Neuronal stem cell (in vitro differentiated cells): ENCODE measurements around the gene TOM1.

Experiments used
- DNase-seq: peaks from one replicate; pipeline ENCODE4 v3.0.0-alpha.2; 2013; ENCODE audit warnings: low spot score
- H2AFZ ChIP-seq: one replicate; pipeline ENCODE4 v1.6.1; 2013; ENCODE audit warnings: mild to moderate bottlenecking, low read length, inconsistent platforms
- H2AK5ac ChIP-seq: 2 replicates; pipeline ENCODE4 v1.6.1; 2013; ENCODE audit warnings: low read depth, mild to moderate bottlenecking, inconsistent platforms, low read length, moderate library complexity, mixed read lengths
- H2BK120ac ChIP-seq: 2 replicates; pipeline ENCODE4 v1.6.1; 2013; ENCODE audit warnings: low read depth, mild to moderate bottlenecking, inconsistent platforms, low read length, moderate library complexity, mixed read lengths
- H2BK12ac ChIP-seq: one replicate; pipeline ENCODE4 v1.6.1; 2013; ENCODE audit warnings: low read length, inconsistent platforms
- H2BK15ac ChIP-seq: 2 replicates; pipeline ENCODE4 v1.6.1; 2013; ENCODE audit warnings: mild to moderate bottlenecking, low read length, inconsistent platforms, mixed read lengths
- H2BK5ac ChIP-seq: one replicate; pipeline ENCODE4 v1.6.1; 2013; ENCODE audit warnings: inconsistent platforms, mild to moderate bottlenecking, low read length, moderate library complexity
- H3K14ac ChIP-seq: one replicate; pipeline ENCODE4 v1.6.1; 2013; ENCODE audit warnings: low read length, inconsistent platforms
- H3K18ac ChIP-seq: 2 replicates; pipeline ENCODE4 v1.6.1; 2013; ENCODE audit warnings: low read length, inconsistent platforms
- H3K23ac ChIP-seq: 2 replicates; pipeline ENCODE4 v1.6.1; 2013; ENCODE audit warnings: low read depth, mild to moderate bottlenecking, mixed read lengths, low read length, inconsistent platforms; ENCODE audit not compliant: poor library complexity
- H3K27ac ChIP-seq: replicated peaks from 3 replicates; pipeline ENCODE4 v1.5.1; 2013; ENCODE audit warnings: low read length, inconsistent platforms
- H3K27me3 ChIP-seq, 3 experiments: 2 replicates each; pipeline ENCODE4 v1.6.1; 2013; ENCODE audit warnings: low read length in 3 of 3, mild to moderate bottlenecking in 2 of 3, inconsistent platforms in 1 of 3, low read depth in 1 of 3, mixed read lengths in 1 of 3, moderate library complexity in 1 of 3; ENCODE audit not compliant: control insufficient read depth in 3 of 3, insufficient read depth in 3 of 3
- H3K36me3 ChIP-seq, 2 donors: replicated peaks in 1 of 2; 2 replicates each; pipeline ENCODE4 v1.6.1; 2013; ENCODE audit warnings: low read length in 2 of 2; ENCODE audit not compliant: control insufficient read depth in 2 of 2, insufficient read depth in 2 of 2
- H3K4ac ChIP-seq: 2 replicates; pipeline ENCODE4 v1.6.1; 2013; ENCODE audit warnings: inconsistent platforms, mild to moderate bottlenecking, low read length, moderate library complexity
- H3K4me1 ChIP-seq, 2 donors: 1 replicate in 1 of 2; 2 replicates in 1 of 2; pipeline ENCODE4 v1.6.1; 2013; ENCODE audit warnings: low read length in 2 of 2, low read depth in 1 of 2; ENCODE audit not compliant: control insufficient read depth in 2 of 2, insufficient read depth in 1 of 2
- H3K4me2 ChIP-seq: one replicate; pipeline ENCODE4 v1.6.1; 2013; ENCODE audit warnings: mild to moderate bottlenecking, low read length, inconsistent platforms; ENCODE audit not compliant: insufficient read depth, poor library complexity, severe bottlenecking
- H3K4me3 ChIP-seq, 2 donors: 2 replicates each; pipeline ENCODE4 v1.5.1; 2013; ENCODE audit warnings: low read length in 2 of 2, mild to moderate bottlenecking in 2 of 2, inconsistent platforms in 1 of 2, moderate library complexity in 1 of 2
- H3K79me1 ChIP-seq: one replicate; pipeline ENCODE4 v1.6.1; 2013; ENCODE audit warnings: low read depth, mild to moderate bottlenecking, inconsistent platforms, low read length, moderate library complexity
- H3K9ac ChIP-seq: one replicate; pipeline ENCODE4 v1.6.1; 2013; ENCODE audit warnings: mild to moderate bottlenecking, low read depth, low read length, inconsistent platforms; ENCODE audit not compliant: poor library complexity
- H3K9me3 ChIP-seq, 2 donors: replicated peaks in 1 of 2; 2 replicates each; pipeline versions ENCODE3 to v1.6.1; 2013; ENCODE audit warnings: low read length in 2 of 2, mild to moderate bottlenecking in 2 of 2, inconsistent platforms in 1 of 2, low read depth in 1 of 2, mixed read lengths in 1 of 2, moderate library complexity in 1 of 2; ENCODE audit not compliant: control insufficient read depth in 2 of 2, insufficient read depth in 1 of 2
- H4K8ac ChIP-seq: one replicate; pipeline ENCODE4 v1.6.1; 2013; ENCODE audit warnings: low read depth, mild to moderate bottlenecking, inconsistent platforms, low read length, moderate library complexity
- H4K91ac ChIP-seq: one replicate; pipeline ENCODE4 v1.6.1; 2013; ENCODE audit warnings: low read length, low read depth, mild to moderate bottlenecking, inconsistent platforms; ENCODE audit not compliant: poor library complexity
- WGBS, 2 donors: extraction: QIAGEN DNeasy Blood & Tissue Kit; methylation state at CpG; one replicate each; pipeline ENCODE4 v1.1.7; 2013; ENCODE audit warnings: missing lambda C conversion rate in 2 of 2, mixed read lengths in 1 of 2; ENCODE audit not compliant: insufficient read length in 2 of 2, insufficient replicate concordance in 1 of 2; ENCODE audit errors: extremely low coverage in 2 of 2; 5-methylcytosine and 5-hydroxymethylcytosine counted together

TOM1 gene

DNA sequence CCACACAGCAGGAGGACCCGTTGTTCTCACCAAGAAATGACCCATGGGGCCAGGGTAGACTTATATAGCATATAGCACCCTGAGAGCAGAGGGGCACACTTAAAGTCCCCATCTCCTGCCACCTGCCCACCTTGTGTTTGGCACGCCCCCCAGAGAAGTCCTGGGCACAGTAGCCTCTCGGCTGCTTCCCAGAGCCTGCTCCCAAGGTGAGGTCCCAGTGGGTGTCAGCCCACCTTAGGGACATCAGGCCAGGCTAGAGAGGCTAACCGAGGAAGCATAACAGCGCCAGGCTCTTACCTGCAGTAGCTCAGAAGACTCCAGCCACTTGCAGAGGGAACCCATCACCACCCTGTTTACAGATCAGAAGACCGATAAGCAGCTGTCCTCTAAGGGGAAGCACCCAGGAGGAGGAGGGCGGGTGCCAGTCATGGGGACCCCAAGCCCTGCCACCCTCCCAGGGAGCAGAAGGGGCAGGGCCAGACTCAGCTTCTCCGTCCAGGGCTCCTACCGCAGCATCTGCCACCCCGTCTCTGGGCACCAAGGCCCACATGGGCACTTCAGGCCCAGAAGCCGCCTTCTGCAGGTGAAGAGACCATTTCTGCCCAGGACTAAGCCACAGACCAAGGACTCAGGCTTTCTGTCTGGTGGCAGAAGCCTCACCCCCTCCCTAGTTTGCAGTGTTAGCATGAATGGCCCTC, 46.3 kb downstream of the TOM1 start:
- no peak overlapping the region for H2AK5ac ChIP-seq
- peaks cover 0 to 2% (median 0%) of the 10 kb centered on the region in 3 experiments for H3K27me3 ChIP-seq
- H4K8ac ChIP-seq = no peak overlapping the region
- no peak overlapping the region for H3K14ac ChIP-seq
- DNase-seq = no peak
- H3K4me3 ChIP-seq = no peak overlapping the region
- peak overlapping the region; percentile 33 for H3K9ac ChIP-seq
- no peaks in the 10 kb centered on the region for H3K79me1 ChIP-seq
- no peak overlapping the region for H2BK5ac ChIP-seq
- H3K9me3 ChIP-seq = peaks cover 0 to 6% of the 10 kb centered on the region in 2 donors
- H2BK120ac ChIP-seq = no peak overlapping the region
- H3K4me2 ChIP-seq = no peak overlapping the region
- H2AFZ ChIP-seq = no peak overlapping the region
- peaks cover 7 to 15% of the 10 kb centered on the region in 2 donors for H3K36me3 ChIP-seq
- no CpG with 5 or more reads among the region's 11 CpGs for WGBS, 2 donors
- no peak overlapping the region for H2BK15ac ChIP-seq
- H3K4me1 ChIP-seq = peaks cover 3 to 8% of the 10 kb centered on the region in 2 donors
- H2BK12ac ChIP-seq = no peak overlapping the region
- H3K18ac ChIP-seq = no peak overlapping the region
- H3K23ac ChIP-seq = no peak overlapping the region
- H3K4ac ChIP-seq = no peak overlapping the region
- no peak overlapping the region for H4K91ac ChIP-seq
- H3K27ac ChIP-seq = no peak overlapping the region

DNA sequence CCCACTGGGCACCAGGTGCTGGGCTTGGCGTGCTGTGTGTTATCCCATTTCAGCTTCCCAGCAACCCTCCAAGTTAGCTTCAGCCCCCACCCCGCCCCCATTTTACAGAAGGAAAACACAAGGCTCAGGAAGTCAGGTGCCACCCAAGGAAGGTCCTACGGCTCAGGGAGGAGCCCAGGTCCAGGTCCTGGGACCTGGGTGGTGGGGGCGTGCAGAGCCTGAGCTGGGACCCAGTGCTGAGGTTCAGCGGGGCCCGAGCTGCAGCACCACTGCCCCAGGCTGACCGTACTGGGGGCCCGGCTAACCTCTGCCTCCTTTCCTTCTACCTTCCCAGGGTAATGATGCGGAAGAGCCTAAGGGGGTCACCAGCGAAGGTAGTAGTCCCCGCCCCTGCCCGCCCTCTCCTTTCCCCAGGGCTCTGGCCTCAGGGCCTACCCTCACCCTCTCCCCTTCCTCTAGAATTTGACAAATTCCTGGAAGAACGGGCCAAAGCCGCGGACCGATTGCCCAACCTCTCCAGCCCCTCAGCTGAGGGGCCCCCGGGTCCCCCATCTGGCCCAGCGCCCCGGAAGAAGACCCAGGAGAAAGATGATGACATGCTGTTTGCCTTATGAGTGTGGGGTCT, 47.0 kb downstream of the TOM1 start:
- peaks cover 0 to 6% of the 10 kb centered on the region in 2 donors for H3K9me3 ChIP-seq
- H2AFZ ChIP-seq = no peak overlapping the region
- H3K4me3 ChIP-seq = no peak overlapping the region
- no peak overlapping the region for H2BK5ac ChIP-seq
- no peak overlapping the region for H2AK5ac ChIP-seq
- no peak overlapping the region for H4K8ac ChIP-seq
- H3K14ac ChIP-seq = no peak overlapping the region
- no peak overlapping the region for H2BK12ac ChIP-seq
- H3K4ac ChIP-seq = no peak overlapping the region
- H3K79me1 ChIP-seq = no peaks in the 10 kb centered on the region
- no peak overlapping the region for H4K91ac ChIP-seq
- DNase-seq = no peak
- H3K23ac ChIP-seq = no peak overlapping the region
- H3K9ac ChIP-seq = peak overlapping the region; percentile 33
- H3K36me3 ChIP-seq = peaks cover 0 to 10% of the 10 kb centered on the region in 2 donors
- no CpG with 5 or more reads among the region's 19 CpGs for WGBS, 2 donors
- peaks cover 8 to 10% of the 10 kb centered on the region in 2 donors for H3K4me1 ChIP-seq
- H3K27ac ChIP-seq = no peak overlapping the region
- H3K18ac ChIP-seq = no peak overlapping the region
- no peak overlapping the region for H2BK15ac ChIP-seq
- peaks cover 0 to 8% (median 0%) of the 10 kb centered on the region in 3 experiments for H3K27me3 ChIP-seq
- no peak overlapping the region for H3K4me2 ChIP-seq
- no peak overlapping the region for H2BK120ac ChIP-seq

DNA sequence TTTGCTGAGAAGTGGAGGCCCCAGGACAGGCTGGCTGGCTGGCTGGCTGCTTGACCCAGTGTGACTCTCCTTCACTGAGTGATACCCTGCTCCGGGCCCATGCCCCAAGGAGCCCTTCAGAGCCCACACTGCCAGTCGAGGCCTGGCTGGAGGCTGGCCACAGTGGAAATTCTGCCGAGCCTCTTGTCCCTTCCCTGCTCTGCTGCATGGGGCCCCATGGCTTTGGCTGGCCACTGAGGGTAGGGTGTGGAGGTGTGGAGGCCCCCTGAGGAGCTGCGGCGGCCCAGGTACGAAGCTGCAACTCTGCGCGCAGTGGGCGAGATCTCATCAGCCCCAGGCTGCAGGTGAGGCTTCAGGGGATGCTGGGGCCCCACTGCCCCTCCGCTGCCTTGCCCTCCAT, 47.8 kb downstream of the TOM1 start:
- H3K14ac ChIP-seq = no peak overlapping the region
- no peak overlapping the region for H3K18ac ChIP-seq
- H3K79me1 ChIP-seq = no peaks in the 10 kb centered on the region
- peak overlapping the region; percentile 11 for H3K23ac ChIP-seq
- H2BK15ac ChIP-seq = peak overlapping the region; percentile 25
- H3K4me1 ChIP-seq = peaks cover 8 to 10% of the 10 kb centered on the region in 2 donors
- DNase-seq = no peak
- peaks cover 0 to 8% (median 0%) of the 10 kb centered on the region in 3 experiments for H3K27me3 ChIP-seq
- no peak overlapping the region for H2AFZ ChIP-seq
- H4K91ac ChIP-seq = no peak overlapping the region
- peaks cover 0 to 6% of the 10 kb centered on the region in 2 donors for H3K9me3 ChIP-seq
- peaks cover 0 to 10% of the 10 kb centered on the region in 2 donors for H3K36me3 ChIP-seq
- no peak overlapping the region for H3K4ac ChIP-seq
- H2BK12ac ChIP-seq = no peak overlapping the region
- H2BK5ac ChIP-seq = no peak overlapping the region
- WGBS, 2 donors = no CpG with 5 or more reads among the region's 10 CpGs
- H3K4me3 ChIP-seq = no peak overlapping the region
- no peak overlapping the region for H3K9ac ChIP-seq
- no peak overlapping the region for H3K4me2 ChIP-seq
- H2AK5ac ChIP-seq = no peak overlapping the region
- no peak overlapping the region for H3K27ac ChIP-seq
- no peak overlapping the region for H4K8ac ChIP-seq
- no peak overlapping the region for H2BK120ac ChIP-seq

DNA sequence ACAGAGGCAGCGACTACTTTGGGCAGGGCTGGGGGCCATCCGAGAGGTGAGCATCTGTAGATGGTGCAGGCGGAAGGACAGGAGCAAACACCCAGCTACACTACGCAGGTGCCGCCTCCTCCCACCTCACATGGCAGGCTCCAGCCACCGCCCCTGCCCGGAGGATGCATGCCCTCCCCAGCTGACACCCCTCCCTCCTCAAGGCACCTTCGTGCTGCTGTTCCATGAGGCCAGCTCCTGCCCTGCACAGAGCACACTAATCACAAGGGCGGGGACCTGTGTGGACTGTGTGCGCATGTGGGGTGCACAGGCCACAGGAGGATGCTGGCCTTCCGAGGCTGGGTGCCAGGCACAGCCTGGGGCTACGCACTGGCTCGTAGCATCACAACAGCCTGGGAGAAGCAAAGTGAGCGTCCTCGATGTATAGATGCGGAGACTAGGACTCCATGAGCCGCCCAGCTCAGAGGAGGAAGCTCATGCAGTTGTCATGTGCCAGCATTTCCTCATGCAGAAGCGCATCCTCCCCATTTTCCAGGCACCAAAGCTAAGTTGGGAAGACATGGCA, 48.4 kb downstream of the TOM1 start:
- no peak overlapping the region for H4K91ac ChIP-seq
- no peak overlapping the region for H2BK5ac ChIP-seq
- peak overlapping the region; percentile 32 for H2AK5ac ChIP-seq
- H3K9me3 ChIP-seq = peaks cover 0 to 5% of the 10 kb centered on the region in 2 donors
- peaks cover 8 to 10% of the 10 kb centered on the region in 2 donors for H3K4me1 ChIP-seq
- H3K79me1 ChIP-seq = no peaks in the 10 kb centered on the region
- H3K27me3 ChIP-seq = peaks cover 0 to 8% (median 0%) of the 10 kb centered on the region in 3 experiments
- H3K4me2 ChIP-seq = no peak overlapping the region
- H3K9ac ChIP-seq = peak overlapping the region; percentile 2
- no peak overlapping the region for H2BK15ac ChIP-seq
- H2BK120ac ChIP-seq = no peak overlapping the region
- DNase-seq = no peak
- peak overlapping the region; percentile 27 for H4K8ac ChIP-seq
- no peak overlapping the region for H3K4me3 ChIP-seq
- peak overlapping the region; percentile 40 for H3K18ac ChIP-seq
- H3K27ac ChIP-seq = no peak overlapping the region
- peak overlapping the region; percentile 76 for H3K14ac ChIP-seq
- WGBS, 2 donors = no CpG with 5 or more reads among the region's 18 CpGs
- H3K36me3 ChIP-seq = peaks cover 0 to 6% of the 10 kb centered on the region in 2 donors
- H3K4ac ChIP-seq = no peak overlapping the region
- H3K23ac ChIP-seq = peak overlapping the region; percentile 46
- H2AFZ ChIP-seq = no peak overlapping the region
- peak overlapping the region; percentile 30 for H2BK12ac ChIP-seq
